GM19035 (cell line): ENCODE results near the gene RNF6.

Source experiments
- ATAC-seq: cut with Tn5 transposase; IDR thresholded peaks from one replicate; pipeline ENCODE4 v1.9.1; 2021; ENCODE audit not compliant: unreplicated experiment

RNF6 gene

DNA sequence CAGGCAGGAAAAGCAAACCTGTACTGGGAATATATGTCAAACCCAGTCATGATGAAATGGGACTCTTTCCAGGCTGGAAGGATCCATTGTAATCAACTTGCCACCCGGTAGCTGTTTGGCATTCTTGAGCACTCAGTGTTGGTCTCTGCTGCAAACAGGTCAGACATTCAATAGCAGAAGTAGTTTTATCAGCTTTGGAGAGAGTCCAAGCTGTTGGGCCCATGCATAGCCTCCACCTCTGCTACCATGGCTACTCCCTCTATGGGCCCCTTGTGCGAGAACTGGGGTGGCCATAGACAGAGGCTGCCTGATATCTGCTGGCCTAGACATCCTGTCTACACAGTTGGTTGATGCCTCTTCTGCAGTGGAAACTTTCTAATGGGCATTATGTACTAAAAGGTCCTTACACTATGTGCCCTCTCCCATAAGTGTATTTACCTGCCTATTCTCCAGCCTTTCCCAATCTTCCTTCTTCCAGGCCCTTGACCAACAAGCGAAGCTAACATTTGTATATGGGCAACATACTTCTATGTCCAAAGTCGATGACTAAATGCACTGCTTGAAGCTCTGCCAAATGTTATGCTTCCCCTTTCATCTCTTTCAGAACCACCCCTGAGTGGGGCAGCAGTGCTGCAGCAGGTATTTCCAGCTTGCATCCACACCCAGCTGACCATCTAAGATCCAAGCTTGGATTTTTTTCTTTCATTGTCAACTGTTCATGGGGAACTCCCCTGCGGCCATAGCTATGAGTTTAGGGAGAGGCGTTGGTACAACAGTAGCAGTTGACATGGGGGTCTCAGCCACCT lies 5.3 kb upstream of the RNF6 start:
- ATAC-seq, result no peak

DNA sequence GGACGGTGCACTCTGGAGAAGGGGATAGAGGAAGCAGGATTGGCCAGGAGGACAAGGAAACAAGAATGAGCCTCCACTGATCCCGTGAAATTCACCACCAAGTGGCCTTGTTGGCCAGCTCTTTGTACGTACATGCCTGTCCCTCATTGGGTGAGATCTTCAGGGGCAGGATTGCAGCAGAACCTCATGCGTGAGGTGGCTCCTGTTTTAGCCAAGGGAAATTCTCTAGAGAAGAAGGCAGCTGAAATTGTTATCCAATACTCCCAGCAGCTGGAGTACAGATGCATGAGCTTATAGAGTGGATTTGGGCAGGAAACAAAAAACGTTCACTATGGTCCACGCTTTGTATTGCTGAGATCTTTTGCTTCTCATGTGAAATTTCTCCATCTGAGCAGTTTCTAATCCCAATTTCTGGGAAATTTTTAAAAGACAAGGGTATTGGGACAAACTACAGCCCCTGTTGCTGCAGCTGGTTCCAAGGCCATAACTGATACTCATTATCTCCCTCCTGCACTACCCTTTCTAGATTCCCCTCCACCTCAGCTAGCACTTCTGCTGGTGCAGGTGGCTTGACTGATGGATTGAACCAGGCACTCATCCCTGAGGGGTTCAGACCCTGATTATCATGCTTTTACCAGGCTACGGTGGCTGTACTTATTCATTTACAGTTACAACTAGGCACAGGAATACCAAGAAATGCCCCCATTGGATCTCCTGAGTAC lies 3.9 kb upstream of the RNF6 start:
- ATAC-seq, result no peak

DNA sequence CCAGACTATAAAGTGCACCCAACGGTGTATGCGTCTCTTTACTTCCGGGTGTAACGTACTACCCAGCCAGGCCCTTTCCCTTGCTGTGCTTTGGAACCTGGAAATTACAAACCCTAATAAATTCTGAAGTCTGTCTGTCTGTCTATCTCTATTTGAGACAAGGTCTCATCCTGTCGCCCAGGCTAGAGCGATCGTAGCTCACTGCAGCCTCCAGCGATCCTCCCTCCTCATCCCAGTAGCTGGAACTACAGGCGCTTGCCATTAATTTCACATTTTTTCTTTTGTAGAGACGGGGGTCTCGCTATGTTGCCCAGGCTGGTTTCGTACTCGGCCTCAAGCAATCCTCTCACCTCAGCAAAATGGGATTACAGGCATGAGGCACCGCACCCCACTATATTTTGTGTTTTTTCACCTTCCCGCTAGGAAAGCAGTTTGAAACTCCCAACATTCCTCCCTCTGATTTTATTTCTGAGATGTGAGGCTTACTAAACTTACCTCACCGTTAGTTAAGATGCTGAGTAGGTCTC lies 469 bp upstream of the RNF6 start:
- ATAC-seq, result peak; percentile 47

DNA sequence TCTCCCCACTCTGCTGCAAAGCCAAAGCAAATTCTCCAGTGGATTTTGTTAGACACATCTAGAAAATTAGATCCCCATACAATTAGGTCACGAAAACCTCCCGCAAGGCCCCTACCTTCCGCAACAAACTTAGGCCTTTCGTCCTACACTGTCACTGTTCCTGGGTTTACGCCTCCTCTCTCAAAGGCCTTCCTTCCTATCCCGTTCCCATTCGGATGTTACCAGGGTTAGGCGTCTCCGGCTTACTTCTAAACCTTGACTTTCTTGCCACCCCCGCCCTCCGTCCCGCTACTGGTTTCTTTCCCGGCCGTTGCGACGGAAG lies 754 bp downstream of the RNF6 start:
- peak; percentile 23 for ATAC-seq

DNA sequence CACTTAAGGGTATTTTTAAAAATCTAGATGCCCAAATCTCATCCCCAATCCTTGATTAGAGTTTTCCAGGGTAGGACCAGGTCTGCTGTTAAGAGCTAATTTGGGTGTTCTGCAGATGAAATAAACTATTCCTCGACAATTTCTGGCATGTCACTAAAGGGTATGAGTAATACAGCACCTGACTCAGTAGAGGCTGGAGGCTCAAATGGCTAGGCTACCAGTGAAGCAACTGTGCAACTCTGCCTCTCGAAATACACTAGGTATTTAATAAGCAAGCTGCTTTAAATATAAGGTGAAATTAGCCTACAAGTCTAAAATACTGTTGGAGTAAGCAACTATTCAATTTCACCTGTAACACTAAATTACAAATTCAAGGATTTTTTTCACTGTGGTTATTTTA lies 1.5 kb downstream of the RNF6 start:
- ATAC-seq, result no peak

DNA sequence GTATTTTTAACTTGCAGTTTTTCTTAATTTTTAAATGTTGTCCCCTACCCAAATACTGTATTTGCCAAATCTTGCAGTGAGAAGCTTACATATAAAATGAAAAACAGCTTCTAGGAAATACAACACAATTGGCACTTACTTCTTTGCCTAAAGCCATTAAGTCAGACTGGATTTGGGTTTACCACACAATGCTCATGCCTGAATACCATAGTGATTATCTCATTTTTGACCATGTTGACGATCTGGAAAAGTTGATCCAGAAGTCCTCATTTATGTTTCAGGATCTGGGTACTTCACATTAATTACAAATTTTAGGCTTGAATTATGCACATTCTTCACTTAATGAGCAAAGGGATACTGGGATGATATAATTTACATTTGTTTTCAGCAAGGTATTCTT lies 2.4 kb downstream of the RNF6 start:
- no peak for ATAC-seq

DNA sequence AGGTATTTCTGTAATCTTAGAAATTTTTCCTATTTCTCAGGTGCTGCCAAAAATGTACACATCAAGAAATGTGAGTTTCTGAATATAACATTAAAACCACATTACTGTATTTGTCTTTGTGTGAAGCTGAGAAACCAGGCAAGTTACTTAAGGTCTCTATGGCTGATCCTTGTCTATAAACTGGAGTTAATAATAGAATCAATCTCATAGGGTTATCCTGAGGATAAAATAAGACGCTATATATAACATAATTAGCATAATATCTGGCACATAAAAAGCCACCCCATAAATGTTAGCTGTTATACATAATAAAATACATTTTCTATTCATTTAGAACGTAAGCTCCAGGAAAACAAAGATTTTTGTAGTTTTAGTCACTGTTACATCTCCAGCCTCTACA lies 6.1 kb downstream of the RNF6 start:
- ATAC-seq, result no peak

DNA sequence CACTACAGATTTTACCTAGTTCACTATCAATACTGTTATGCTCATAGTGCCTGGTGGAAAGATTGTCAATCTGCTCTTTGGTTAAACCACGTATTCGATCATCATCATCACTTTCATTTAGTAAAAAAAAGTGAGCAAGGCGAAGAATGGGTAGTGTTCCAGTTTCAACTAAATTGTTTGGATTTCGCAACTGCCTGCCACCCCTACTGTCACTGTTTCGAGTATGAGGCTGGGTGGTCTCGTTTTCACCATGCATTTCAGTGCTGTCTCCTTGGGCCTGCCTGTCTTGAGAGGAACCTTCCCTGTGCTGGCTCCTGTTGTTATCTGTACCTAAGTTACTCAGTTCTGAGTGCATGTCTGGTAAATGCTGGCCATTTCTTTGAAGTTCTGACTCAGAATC lies 8.1 kb downstream of the RNF6 start:
- ATAC-seq, result no peak

DNA sequence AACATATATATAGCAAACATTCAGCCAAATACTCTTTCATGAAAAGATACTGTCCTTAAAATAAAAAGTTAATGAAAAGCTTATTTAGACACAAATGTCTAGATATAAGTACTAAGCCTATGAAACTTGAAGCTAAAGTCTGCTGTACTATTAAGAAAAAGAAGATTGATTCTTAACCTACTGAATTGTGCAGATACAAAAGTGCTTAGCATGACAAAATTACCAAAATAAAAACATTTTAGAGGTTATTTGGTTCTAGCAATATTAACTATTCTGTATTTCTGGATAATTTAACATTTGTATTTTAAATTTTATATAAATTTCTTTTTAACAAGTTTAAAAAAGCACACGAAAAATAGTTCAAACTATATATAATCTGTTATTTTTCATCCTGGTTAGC lies 8.8 kb downstream of the RNF6 start:
- no peak for ATAC-seq

DNA sequence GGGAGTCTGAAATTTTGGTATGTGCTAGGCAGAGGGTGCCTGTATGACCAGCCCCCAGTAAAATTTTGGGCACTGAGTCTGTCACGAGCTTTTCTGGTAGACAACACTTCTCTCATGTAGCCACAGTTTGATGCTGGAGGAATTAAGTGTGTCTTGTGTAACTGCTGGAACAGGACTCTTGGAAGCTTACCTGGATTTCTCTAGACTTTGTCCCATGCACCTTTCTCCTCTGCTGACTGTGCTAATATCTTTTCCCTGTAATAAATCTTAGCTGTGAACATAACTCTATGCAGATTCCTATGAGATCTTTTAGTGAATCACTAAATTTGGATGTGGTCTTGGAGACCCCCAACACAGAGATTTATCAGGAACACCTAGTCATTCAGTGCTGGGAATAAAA lies 13.8 kb downstream of the RNF6 start:
- ATAC-seq, result no peak

DNA sequence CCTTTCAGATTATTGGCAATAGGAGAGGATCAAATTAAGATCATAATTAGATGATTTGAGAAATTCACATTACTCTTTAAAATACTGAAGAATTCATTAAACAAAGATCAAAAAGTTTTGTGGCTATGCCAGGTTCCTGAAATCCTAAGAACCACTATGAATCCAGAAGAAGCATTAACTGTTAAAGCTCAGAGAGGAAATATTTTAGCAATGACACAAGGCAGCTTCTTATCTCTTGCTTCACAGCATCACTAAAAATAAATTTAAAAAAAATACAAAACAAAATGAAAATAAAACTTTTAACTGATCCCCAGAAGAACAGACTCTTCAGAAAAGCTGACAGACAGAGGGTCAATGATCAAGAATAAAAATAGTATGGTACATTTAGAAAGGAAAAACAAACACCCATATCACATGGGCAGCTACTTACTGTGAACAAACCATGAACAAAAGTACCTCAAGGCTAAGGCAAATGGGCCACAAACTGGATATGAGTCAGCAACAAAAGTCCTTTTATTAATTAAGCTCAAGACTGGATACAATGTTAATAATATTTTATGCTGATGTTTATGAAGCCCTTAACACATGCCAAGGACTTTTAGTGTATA lies 19.6 kb downstream of the RNF6 start:
- ATAC-seq, result no peak

DNA sequence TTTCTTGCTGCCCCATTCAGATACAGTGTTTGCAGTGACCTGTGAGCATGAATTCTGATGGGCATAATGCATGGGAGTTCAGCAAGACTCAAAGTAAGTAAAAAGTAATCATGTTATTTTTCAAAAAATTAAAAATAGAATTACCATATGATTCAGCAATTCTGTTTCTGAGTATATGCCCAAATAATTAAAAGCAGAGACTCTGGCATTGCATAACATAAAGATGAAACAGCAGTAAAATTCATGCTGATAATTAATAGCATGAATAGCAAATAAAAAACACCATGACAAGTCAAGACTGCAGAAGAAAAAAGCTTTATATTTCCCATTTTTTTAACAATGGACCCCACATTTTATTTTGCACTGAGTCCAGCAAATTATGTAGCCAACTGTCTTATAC lies 21.3 kb downstream of the RNF6 start:
- ATAC-seq, result no peak

DNA sequence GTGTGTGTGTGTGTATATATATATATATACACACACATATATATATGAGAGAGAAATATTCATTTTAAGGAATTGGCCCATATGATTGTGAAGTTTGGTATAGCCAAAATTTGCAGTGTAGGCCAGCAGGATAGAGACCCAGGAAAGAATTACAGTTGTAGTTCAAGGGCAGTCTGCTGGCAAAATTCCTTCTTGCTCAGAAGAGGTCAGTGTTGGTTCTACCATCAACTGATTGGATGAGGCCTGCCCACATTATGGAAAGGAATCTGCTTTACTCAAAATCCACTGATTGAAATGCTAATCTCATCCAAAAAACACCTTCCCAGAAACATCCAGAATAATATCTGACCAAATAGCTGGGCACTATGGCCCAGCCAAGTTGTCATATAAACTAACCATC lies 24.0 kb downstream of the RNF6 start:
- no peak for ATAC-seq

DNA sequence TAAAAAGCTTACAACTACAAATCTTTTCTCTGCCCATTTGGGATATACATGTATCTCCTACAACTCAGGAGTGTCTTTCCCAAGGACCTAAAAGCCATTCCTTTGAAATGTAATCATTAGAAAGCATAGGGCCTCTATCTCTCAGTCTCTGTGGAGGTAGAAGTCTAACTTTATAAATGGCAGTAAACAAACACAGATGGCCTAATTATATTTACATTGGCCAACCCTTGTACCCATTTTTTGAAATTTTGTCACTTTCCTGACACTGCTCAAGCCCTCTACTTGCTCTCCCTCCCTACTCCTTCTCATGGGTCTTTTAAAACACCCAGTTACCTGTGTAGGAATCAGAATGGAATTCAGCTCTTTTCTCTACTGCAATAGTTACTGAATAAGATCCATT lies 24.8 kb downstream of the RNF6 start:
- no peak for ATAC-seq

DNA sequence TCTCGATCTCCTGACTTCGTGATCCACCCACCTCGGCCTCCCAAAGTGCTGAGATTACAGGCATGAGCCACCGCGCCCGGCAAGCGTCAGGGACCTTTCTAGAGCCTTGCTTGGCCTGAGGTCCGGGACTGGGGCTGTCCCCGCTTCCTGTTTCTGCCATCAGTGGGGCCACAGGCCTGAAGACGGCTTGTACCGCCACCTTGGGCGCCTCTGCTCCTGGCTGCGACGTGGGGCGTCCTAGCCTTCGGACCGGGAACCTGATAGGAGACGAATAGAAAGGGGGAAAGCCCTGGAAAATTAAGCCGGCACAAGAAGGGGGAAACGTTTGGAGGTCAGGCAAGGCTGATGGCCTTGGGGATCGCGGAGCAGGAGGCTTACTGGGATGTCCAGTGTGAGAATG lies 35.1 kb downstream of the RNF6 start:
- ATAC-seq, result peak; percentile 1

DNA sequence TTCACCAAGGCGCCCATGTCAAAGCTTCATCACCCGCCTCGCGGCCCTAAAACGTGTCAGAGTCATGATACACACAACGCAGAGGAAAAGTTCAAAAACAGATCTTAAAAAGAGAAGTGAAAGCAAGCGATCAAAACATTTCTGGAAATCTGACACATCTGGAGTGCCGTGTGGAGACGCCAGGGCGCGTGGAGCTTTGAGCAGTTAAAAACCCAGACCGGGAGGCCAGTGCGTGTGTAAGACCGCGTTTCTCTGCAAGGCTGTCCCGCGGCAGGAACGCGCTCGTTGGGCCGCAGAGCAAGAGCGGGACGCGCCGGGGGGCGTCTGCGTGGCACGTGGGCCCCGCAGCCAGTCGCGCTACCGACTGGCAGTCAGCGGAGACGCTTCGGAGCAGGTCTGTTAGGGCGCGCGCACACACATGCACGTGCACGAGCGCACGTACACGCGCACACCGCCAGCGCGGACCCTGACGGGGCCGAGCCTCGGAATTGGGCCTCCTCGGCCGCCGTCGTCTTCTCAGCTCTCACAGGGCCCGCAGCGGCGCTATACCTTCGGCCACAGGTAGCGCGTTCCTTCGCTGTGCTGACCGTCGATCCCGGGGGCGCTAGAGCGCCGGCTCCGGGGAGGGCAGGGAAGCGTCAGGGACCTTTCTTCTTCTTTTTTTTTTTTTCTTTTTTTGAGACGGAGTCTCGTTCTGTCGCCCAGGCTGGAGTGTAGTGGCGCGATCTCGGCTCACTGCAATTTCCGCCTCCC lies 35.8 kb downstream of the RNF6 start:
- ATAC-seq, result peak; percentile 91

DNA sequence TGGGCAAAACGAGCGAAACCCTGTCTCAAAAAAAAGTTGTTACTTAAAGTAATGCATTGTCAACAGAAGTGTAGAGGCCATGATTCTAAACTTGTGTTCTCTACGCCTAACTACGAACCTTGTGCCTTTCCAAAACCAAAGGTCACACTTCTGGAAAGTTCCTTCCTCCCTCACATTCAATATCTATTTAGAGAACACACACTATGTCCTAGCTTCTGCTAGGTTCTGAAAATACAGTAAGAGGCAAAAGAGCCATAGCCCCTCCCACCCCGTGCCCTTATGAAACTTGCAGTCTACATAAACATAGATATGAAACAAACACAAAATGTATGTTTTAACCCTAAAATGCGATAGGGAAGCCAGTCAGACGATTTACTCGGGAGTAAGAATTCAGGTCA lies 36.4 kb downstream of the RNF6 start:
- ATAC-seq, result peak; percentile 1

DNA sequence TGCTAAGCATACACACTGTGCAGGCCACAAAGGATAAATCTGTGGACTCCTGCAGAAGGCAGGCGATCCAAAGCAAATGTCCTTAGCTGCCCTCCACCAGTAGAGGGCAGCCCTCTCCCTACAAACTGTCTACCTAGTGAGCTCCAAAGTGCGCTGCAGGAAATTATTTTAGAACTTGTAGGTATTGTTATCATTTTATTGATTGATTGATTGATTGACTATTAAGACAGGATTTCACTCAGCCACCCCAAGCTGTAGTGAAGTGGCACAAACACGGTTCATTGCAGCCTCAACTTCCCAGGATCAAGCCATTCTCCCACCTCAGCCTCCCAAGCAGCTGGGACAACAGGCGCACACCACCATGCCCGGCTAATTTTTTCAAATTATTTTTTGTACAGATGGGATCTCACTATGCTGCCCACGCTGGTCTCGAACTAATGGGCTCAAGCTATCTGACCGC lies 37.3 kb downstream of the RNF6 start:
- ATAC-seq, result peak; percentile 33

DNA sequence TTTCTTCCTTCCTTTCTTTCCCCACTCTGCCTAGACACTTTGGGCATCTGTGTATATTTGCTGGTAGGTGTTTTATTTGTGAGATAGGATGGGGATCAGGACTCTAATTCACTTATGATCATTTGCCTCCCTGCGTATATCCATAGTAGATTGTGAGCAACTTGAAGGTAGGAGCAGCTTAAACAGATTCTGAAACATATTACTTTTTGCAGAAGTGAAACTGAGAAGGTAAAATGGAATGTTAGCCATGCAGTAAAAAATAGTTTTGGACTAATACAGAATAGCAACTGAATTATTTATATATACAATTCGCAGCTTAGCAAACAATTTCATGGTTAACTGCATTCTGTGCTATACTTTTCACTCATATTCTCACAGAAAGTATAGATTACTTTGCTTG lies 38.7 kb downstream of the RNF6 start:
- ATAC-seq, result no peak

DNA sequence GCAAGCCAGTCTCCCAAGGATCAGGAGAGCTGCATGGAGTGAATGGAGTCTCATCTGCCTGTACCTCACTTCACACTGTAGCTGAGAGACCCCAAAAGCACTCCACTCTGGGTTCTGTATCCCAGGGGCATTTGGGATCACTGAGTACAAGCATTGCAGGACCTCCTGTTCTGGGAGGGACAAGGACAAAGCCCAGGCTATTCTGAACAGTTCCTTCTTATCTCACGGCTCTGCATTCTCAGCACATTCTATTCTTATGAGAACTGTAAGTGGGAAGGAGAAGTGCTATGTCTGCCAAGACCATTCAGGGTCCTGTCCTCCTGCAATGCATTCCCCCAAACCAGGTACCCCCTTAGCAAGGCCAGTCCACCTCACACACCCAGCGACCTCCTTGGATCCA lies 42.8 kb downstream of the RNF6 start:
- ATAC-seq, result no peak

DNA sequence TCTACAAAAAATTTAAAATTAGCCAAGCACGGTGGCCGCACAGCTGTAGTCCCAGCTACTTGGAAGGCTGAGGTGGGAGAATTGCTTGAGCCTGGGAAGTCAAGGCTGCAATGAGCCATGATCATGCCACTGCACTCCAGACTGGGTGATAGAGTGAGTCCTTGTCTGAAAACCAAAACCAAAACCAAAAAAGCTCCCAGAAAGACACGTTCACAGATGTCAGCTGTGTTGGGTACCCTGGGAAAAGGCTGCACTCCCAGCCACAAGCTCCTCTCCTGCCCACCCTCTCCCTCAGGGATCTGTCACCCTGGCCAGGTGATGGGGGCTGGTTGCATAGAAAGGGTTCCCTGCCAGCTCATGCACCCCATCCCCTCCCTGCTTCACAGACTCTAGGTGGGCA lies 53.3 kb downstream of the RNF6 start:
- ATAC-seq, result no peak
